ENCODE results near the gene MRPL42. TPM values are rescaled to one million over a fixed set of nuclear protein-coding genes. Genes with fewer than 3 reads are reported as not detected.

Gene MRPL42
- total and polyA plus RNA-seq, 2 donors from 2014 or later = 57.6 to 66.7 TPM

DNA sequence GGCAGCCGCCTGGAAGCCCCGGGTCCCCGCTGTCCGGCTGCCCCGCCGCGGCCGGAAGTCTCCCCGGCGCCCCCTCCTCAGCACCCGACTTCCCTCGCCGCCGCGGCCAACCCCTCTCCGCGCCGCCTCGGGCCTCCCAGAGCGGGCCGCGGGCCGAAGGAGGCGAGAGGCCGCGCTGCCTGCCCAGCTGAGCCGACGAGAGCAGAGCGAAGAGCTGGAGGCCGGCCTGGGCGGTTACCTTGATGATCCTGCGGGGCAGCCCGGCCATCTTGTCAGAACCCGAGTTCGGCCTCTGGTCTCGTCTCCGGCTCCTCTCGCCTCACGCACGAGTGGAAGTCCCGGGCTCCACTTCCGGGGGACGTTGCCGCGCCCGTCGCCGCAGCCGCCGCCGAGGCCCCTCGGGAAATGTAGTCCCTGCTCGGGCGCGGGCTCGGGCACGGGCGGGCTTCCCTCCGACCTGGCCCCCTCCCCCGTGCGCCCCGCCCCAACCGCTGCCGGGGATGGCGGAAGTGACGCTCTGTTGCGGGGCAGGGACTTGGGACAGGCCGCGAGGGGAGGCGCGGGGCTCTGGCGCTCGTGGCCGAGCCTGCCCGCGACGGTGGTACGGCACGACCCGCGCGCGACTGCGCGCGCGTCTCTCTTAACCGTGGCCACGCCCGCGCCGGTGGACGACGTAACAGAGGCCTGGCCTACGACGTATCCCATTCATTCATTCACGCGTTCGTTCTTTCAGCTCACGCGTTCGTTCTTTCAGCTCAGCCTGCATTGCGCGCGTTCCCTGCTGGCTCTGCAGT, 25.5 kb upstream of the MRPL42 start, which contains the start of gene UBE2N:
UBE2N (minus strand) TSS at position 331 of the 794 bp plus-strand sequence; CDS start at position 268, 63 bp downstream.
- Histone ChIP-seq H3K4me3 (ENCODE audit: low read length in 3 of 3) (peak within 1 kb of the TSS; percentile 69 to 89 (median 79)), H3K27ac (ENCODE audit: low read depth in 2 of 2, low read length in 2 of 2) (peak within 1 kb of the TSS; percentile 81 to 83), H3K9ac (ENCODE audit: low read length in 3 of 3) (peak within 1 kb of the TSS; percentile 70 to 95 (median 81)), H3K9me3 (ENCODE audit: control insufficient read depth in 2 of 3, insufficient read depth in 1 of 3, low read length in 3 of 3) (no peaks in the 10 kb centered on the region), H3K27me3 (ENCODE audit: control insufficient read depth, insufficient read depth, low read length) (no peaks in the 10 kb centered on the region), H3K36me3 (ENCODE audit: control insufficient read depth in 2 of 3, insufficient read depth in 3 of 3, low read length in 3 of 3) (no peaks in the 10 kb centered on the region), H3K4me1 (ENCODE audit: control insufficient read depth in 2 of 3, insufficient read depth in 2 of 3, low read depth in 1 of 3, low read length in 3 of 3) (peaks cover 0 to 20% (median 7%) of the 10 kb centered on the region in 3 donors)
- DNase-seq = peak; percentile 97 to 99 (median 98)
- no peak for FAIRE-seq
- TF ChIP-seq, protein P1, sequence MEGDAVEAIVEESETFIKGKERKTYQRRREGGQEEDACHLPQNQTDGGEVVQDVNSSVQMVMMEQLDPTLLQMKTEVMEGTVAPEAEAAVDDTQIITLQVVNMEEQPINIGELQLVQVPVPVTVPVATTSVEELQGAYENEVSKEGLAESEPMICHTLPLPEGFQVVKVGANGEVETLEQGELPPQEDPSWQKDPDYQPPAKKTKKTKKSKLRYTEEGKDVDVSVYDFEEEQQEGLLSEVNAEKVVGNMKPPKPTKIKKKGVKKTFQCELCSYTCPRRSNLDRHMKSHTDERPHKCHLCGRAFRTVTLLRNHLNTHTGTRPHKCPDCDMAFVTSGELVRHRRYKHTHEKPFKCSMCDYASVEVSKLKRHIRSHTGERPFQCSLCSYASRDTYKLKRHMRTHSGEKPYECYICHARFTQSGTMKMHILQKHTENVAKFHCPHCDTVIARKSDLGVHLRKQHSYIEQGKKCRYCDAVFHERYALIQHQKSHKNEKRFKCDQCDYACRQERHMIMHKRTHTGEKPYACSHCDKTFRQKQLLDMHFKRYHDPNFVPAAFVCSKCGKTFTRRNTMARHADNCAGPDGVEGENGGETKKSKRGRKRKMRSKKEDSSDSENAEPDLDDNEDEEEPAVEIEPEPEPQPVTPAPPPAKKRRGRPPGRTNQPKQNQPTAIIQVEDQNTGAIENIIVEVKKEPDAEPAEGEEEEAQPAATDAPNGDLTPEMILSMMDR (IDR thresholded peaks at IDR 0.05; ENCODE audit: borderline replicate concordance, extremely low read depth, insufficient read depth) = no peak
- intact Hi-C loops (cut with DNase I) = no loop called here

DNA sequence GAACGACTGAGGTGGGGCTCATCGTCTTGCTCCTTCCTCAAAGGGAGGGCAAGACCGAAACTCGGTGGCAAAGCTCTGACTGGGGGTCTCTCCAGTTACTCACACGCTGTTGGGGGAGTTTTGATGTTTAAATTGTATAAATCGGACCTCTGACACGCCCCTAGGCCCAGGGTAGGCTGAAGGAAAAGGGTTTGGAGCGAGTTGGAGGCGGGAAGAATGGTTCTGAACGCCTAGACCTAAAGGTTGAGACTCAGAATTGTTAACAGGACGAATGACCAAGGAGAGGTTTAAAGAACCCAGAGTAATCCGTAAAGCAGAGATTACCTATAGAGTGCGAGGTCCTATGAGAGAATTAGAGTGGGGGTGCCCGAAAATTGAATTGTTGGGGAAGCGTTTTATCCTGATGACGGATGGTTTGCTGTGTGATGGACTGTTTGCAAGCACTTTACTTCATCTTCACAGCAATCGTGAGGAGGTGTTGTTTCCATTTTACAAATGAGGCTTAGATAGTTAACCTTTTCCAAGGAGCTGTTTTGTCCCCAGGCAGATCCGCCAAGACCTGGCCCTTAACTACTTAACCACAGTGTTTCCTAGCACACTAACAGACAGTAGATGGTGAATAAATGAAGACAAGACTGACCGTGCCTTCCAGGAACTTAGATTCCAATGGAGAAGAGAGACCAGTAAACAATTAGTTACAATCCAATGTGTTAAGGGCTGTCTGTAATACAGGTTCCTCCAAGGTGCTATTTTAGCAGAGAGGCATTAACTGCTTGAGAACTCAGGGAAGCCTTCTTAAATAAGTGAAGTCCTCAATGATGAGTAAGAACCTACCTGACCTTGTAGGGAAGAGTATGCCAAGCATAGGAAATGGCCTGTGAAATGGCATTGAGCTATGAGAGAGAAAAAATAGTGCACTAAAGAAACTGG, 24.6 kb upstream of the MRPL42 start:
- peak overlapping the region; percentile 81 to 83 for H3K27ac ChIP-seq (ENCODE audit: low read depth in 2 of 2, low read length in 2 of 2)
- peak overlapping the region; percentile 2 to 95 (median 70) for H3K9ac ChIP-seq (ENCODE audit: low read length in 3 of 3)
- peaks cover 0 to 20% (median 7%) of the 10 kb centered on the region in 3 donors for H3K4me1 ChIP-seq (ENCODE audit: control insufficient read depth in 2 of 3, insufficient read depth in 2 of 3, low read depth in 1 of 3, low read length in 3 of 3)
- H3K9me3 ChIP-seq (ENCODE audit: control insufficient read depth in 2 of 3, insufficient read depth in 1 of 3, low read length in 3 of 3) = no peaks in the 10 kb centered on the region
- TF ChIP-seq, protein P1 (IDR thresholded peaks at IDR 0.05; ENCODE audit: borderline replicate concordance, extremely low read depth, insufficient read depth) = no peak
- peak overlapping the region; percentile 62 to 89 (median 79) for H3K4me3 ChIP-seq (ENCODE audit: low read length in 3 of 3)
- intact Hi-C loops (cut with DNase I) = no loop called here
- FAIRE-seq (no peak), DNase-seq (peak in 1 of 5 donors; percentile 15)
- no peaks in the 10 kb centered on the region for H3K36me3 ChIP-seq (ENCODE audit: control insufficient read depth in 2 of 3, insufficient read depth in 3 of 3, low read length in 3 of 3)
- H3K27me3 ChIP-seq (ENCODE audit: control insufficient read depth, insufficient read depth, low read length) = no peaks in the 10 kb centered on the region

GRCh38 chr12:93443576-93443975, 23.7 kb upstream of the MRPL42 start:
- no peak overlapping the region for H3K27ac ChIP-seq (ENCODE audit: low read depth in 2 of 2, low read length in 2 of 2)
- TF ChIP-seq, protein P1 (IDR thresholded peaks at IDR 0.05; ENCODE audit: borderline replicate concordance, extremely low read depth, insufficient read depth) = no peak
- no peaks in the 10 kb centered on the region for H3K27me3 ChIP-seq (ENCODE audit: control insufficient read depth, insufficient read depth, low read length)
- peaks cover 0 to 16% (median 7%) of the 10 kb centered on the region in 3 donors for H3K4me1 ChIP-seq (ENCODE audit: control insufficient read depth in 2 of 3, insufficient read depth in 2 of 3, low read depth in 1 of 3, low read length in 3 of 3)
- intact Hi-C loops (cut with DNase I) = no loop called here
- FAIRE-seq = no peak
- H3K9ac ChIP-seq (ENCODE audit: low read length in 3 of 3) = no peak overlapping the region
- H3K4me3 ChIP-seq (ENCODE audit: low read length in 3 of 3) = no peak overlapping the region
- DNase-seq = peak in 1 of 5 donors; percentile 43
- no peaks in the 10 kb centered on the region for H3K9me3 ChIP-seq (ENCODE audit: control insufficient read depth in 2 of 3, insufficient read depth in 1 of 3, low read length in 3 of 3)
- no peaks in the 10 kb centered on the region for H3K36me3 ChIP-seq (ENCODE audit: control insufficient read depth in 2 of 3, insufficient read depth in 3 of 3, low read length in 3 of 3)
